A549 (cell line): ENCODE results near the gene GLRX2. TPM values are rescaled to one million over a fixed set of nuclear protein-coding genes. Genes with fewer than 3 reads are reported as not detected.

Experiments used
- ATAC-seq, 2 experiments: fragments of 200-7000 bp in 1 of 2; fragments of >200 bp in 1 of 2; cut with Nextera tagmentation in 1 of 2; cut with Tn5 transposase in 1 of 2; 3 replicates each; pipeline versions ENCODE4 v1.8.0 to v1.9.1; 2018 to 2020; ENCODE audit warnings: mild to moderate bottlenecking in 1 of 2, moderate library complexity in 1 of 2
- CTCF ChIA-PET: fragments of 300-600 bp; sonication (Branson Sonifier 250); formaldehyde crosslinking; extraction: SDS; loops from one replicate; lab custom pipeline; 2021; ENCODE audit warnings: antibody characterized with exemption, inconsistent platforms; lab: Yijun Ruan, JAX
- POLR2A ChIA-PET: fragments of 350-600 bp; formaldehyde crosslinking; extraction: SDS; loops from one replicate; lab custom pipeline; 2021; ENCODE audit warnings: antibody characterized with exemption, inconsistent platforms; lab: Yijun Ruan, JAX
- DNase-seq, 2 experiments: peaks; one replicate each; pipeline versions ENCODE4 v3.0.0 to v3.0.0-alpha.2; 2011 to 2016; ENCODE audit warnings: low read depth in 1 of 2, low spot score in 1 of 2
- FAIRE-seq: peaks from 2 replicates; lab custom pipeline; 2011; peaks lifted over from hg19 to GRCh38; lab: Jason Lieb, UNC
- H3K27ac ChIP-seq, 2 experiments: fragments of >200 bp; sonication (Bioruptor Twin); formaldehyde crosslinking; 3 replicates each; pipeline ENCODE4 v1.5.1; 2016 to 2017
- H3K4me1 ChIP-seq: fragments of >200 bp; sonication (Bioruptor Twin); formaldehyde crosslinking; 3 replicates; pipeline ENCODE4 v1.6.1; 2016
- H3K4me2 ChIP-seq: fragments of >200 bp; sonication (Bioruptor Twin); formaldehyde crosslinking; 3 replicates; pipeline ENCODE4 v1.6.1; 2016
- H3K4me3 ChIP-seq: fragments of >200 bp; sonication (Bioruptor Twin); formaldehyde crosslinking; 3 replicates; pipeline ENCODE4 v1.5.1; 2016
- H3K9me3 ChIP-seq: fragments of >200 bp; sonication (Bioruptor Twin); formaldehyde crosslinking; 3 replicates; pipeline ENCODE4 v1.6.1; 2016
- BHLHE40 ChIP-seq: IDR thresholded peaks from 2 replicates; pipeline ENCODE4 v1.6.1; 2012; ENCODE audit warnings: low read depth, low read length, inconsistent platforms
- CBX2 ChIP-seq: fragments of 200-600 bp; sonication (generic); IDR thresholded peaks from 2 replicates; pipeline ENCODE4 v1.6.1; 2016; ENCODE audit warnings: low read depth, mild to moderate bottlenecking, borderline replicate concordance
- CBX8 ChIP-seq: fragments of 200-600 bp; sonication (generic); IDR thresholded peaks from 2 replicates; pipeline ENCODE4 v1.6.1; 2016
- CTCF ChIP-seq: fragments of >200 bp; sonication (Bioruptor Twin); formaldehyde crosslinking; IDR thresholded peaks from 3 replicates; pipeline ENCODE4 v1.5.1; 2016
- E2F6 ChIP-seq: IDR thresholded peaks from 2 replicates; pipeline ENCODE4 v1.6.1; 2012; ENCODE audit warnings: low read depth, borderline replicate concordance
- ELK1 ChIP-seq: fragments of 150-350 bp; IDR thresholded peaks from 2 replicates; pipeline ENCODE4 v1.6.1; 2014; ENCODE audit warnings: low read depth, mild to moderate bottlenecking, low read length
- FOSB ChIP-seq: fragments of 250-450 bp; sonication (Bioruptor Pico); IDR thresholded peaks from 2 replicates; pipeline ENCODE4 v1.5.0; 2020; ENCODE audit warnings: mild to moderate bottlenecking, moderate library complexity
- FOSL2 ChIP-seq, 2 experiments: fragments of 450-650 bp in 1 of 2; fragments of >200 bp in 1 of 2; sonication (Bioruptor Twin) in 1 of 2; formaldehyde crosslinking; IDR thresholded peaks; 2 replicates each; pipeline versions ENCODE4 v1.5.0 to v1.6.1; 2016 to 2020; ENCODE audit warnings: mild to moderate bottlenecking in 1 of 2, moderate library complexity in 1 of 2
- HDAC2 ChIP-seq: fragments of 200-600 bp; sonication (generic); IDR thresholded peaks from 2 replicates; pipeline ENCODE4 v1.6.1; 2016
- HEYL ChIP-seq: fragments of 250-450 bp; sonication (Bioruptor Pico); IDR thresholded peaks from 2 replicates; pipeline ENCODE4 v1.8.0; 2021; ENCODE audit warnings: mild to moderate bottlenecking, moderate library complexity
- KDM1A ChIP-seq: fragments of 200-600 bp; sonication (generic); IDR thresholded peaks from 2 replicates; pipeline ENCODE4 v1.6.1; 2016; ENCODE audit warnings: low read depth, mild to moderate bottlenecking
- MAFK ChIP-seq: fragments of 450-650 bp; IDR thresholded peaks from 2 replicates; pipeline ENCODE4 v1.6.1; 2014; ENCODE audit not compliant: partially characterized antibody
- MAZ ChIP-seq: fragments of 150-350 bp; IDR thresholded peaks from 2 replicates; pipeline ENCODE4 v1.6.1; 2014; ENCODE audit warnings: antibody characterized with exemption, low read depth, low read length, borderline replicate concordance
- NPAS2 ChIP-seq: fragments of 250-450 bp; sonication (Bioruptor Pico); IDR thresholded peaks from 2 replicates; pipeline ENCODE4 v1.8.0; 2022; ENCODE audit warnings: mild to moderate bottlenecking, moderate library complexity, borderline replicate concordance
- NR3C1 ChIP-seq: fragments of >200 bp; sonication (Bioruptor Twin); formaldehyde crosslinking; IDR thresholded peaks from 3 replicates; pipeline ENCODE4 v1.6.1; 2017
- POLR2AphosphoS2 ChIP-seq: conservative IDR thresholded peaks from 2 replicates; pipeline ENCODE4 v1.6.1; 2012; ENCODE audit warnings: low read length, improper control_type of control experiment, inconsistent platforms
- RFX5 ChIP-seq: fragments of 450-650 bp; IDR thresholded peaks from 2 replicates; pipeline ENCODE4 v1.7.1; 2014; ENCODE audit warnings: antibody characterized with exemption, mild to moderate bottlenecking, moderate library complexity
- SMC3 ChIP-seq: fragments of >200 bp; sonication (Bioruptor Twin); formaldehyde crosslinking; IDR thresholded peaks from 3 replicates; pipeline ENCODE4 v1.6.1; 2018; ENCODE audit warnings: inconsistent platforms
- SREBF2 ChIP-seq: fragments of 450-650 bp; IDR thresholded peaks from 2 replicates; pipeline ENCODE4 v1.6.1; 2014; ENCODE audit warnings: mild to moderate bottlenecking, moderate library complexity
- TP53 ChIP-seq: fragments of 250-450 bp; sonication (Bioruptor Pico); IDR thresholded peaks from 2 replicates; pipeline ENCODE4 v1.5.0; 2021; ENCODE audit warnings: mild to moderate bottlenecking, moderate library complexity
- ZC3H11A ChIP-seq: fragments of 450-650 bp; IDR thresholded peaks from 2 replicates; pipeline ENCODE4 v1.6.1; 2014; ENCODE audit warnings: antibody characterized with exemption, mild to moderate bottlenecking
- ZFP36 ChIP-seq: fragments of 450-650 bp; IDR thresholded peaks from 2 replicates; pipeline ENCODE4 v1.6.1; 2014; ENCODE audit warnings: borderline replicate concordance; ENCODE audit not compliant: partially characterized antibody
- ZSCAN20 ChIP-seq: fragments of 250-450 bp; sonication (Bioruptor Pico); IDR thresholded peaks from 2 replicates; pipeline ENCODE4 v1.8.0; 2022; ENCODE audit warnings: mild to moderate bottlenecking, moderate library complexity
- WGBS: methylation state at CpG from one replicate; pipeline ENCODE4 v1.1.6; 2017; ENCODE audit errors: missing lambda C conversion rate; 5-methylcytosine and 5-hydroxymethylcytosine counted together
- polyA plus RNA-seq, 4 experiments: library from polyadenylated mRNA; depleted of rRNA in 3 of 4; stranded (reverse); fragments of >200 nt; fragmentation: RNase III in 1 of 4; extraction: RNeasy Plus Mini Kit Qiagen cat#74134 plus additional on column Dnase treatment in 1 of 4; gene quantifications; 2 replicates in 3 of 4; 3 replicates in 1 of 4; pipeline ENCODE4 v1.2.3, GENCODE V29; 2011 to 2017
- TF ChIP-seq, protein P1 (sequence below): fragments of 200-600 bp; sonication (generic); IDR thresholded peaks from 2 replicates; pipeline ENCODE4 v1.6.1; 2016; ENCODE audit warnings: antibody characterized with exemption, mild to moderate bottlenecking, moderate library complexity

Gene GLRX2
- polyA plus RNA-seq, 2 of the 4 experiments (the other 2 are of a cell fraction): 52.4 to 64.8 TPM

GRCh38 chr1:193144999-193145398, 39.8 kb upstream of the GLRX2 start:
- POLR2A ChIA-PET: no interaction called here
- Histone ChIP-seq H3K27ac (no peak overlapping the region), H3K4me2 (no peak overlapping the region), H3K4me3 (no peak overlapping the region), H3K4me1 (no peaks in the 10 kb centered on the region), H3K9me3 (no peaks in the 10 kb centered on the region)
- CTCF ChIA-PET: interaction anchor here (1.0 kb wide), 1 partner anchor 45 kb away, joined by 5 read pairs; no protein-coding TSS in a partner anchor
- no peak for TF ChIP-seq ZC3H11A
- TF ChIP-seq CTCF: no peak
- TF ChIP-seq CBX8: no peak
- no peak for TF ChIP-seq RFX5
- TF ChIP-seq, protein P1, sequence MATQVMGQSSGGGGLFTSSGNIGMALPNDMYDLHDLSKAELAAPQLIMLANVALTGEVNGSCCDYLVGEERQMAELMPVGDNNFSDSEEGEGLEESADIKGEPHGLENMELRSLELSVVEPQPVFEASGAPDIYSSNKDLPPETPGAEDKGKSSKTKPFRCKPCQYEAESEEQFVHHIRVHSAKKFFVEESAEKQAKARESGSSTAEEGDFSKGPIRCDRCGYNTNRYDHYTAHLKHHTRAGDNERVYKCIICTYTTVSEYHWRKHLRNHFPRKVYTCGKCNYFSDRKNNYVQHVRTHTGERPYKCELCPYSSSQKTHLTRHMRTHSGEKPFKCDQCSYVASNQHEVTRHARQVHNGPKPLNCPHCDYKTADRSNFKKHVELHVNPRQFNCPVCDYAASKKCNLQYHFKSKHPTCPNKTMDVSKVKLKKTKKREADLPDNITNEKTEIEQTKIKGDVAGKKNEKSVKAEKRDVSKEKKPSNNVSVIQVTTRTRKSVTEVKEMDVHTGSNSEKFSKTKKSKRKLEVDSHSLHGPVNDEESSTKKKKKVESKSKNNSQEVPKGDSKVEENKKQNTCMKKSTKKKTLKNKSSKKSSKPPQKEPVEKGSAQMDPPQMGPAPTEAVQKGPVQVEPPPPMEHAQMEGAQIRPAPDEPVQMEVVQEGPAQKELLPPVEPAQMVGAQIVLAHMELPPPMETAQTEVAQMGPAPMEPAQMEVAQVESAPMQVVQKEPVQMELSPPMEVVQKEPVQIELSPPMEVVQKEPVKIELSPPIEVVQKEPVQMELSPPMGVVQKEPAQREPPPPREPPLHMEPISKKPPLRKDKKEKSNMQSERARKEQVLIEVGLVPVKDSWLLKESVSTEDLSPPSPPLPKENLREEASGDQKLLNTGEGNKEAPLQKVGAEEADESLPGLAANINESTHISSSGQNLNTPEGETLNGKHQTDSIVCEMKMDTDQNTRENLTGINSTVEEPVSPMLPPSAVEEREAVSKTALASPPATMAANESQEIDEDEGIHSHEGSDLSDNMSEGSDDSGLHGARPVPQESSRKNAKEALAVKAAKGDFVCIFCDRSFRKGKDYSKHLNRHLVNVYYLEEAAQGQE: no peak
- TF ChIP-seq SREBF2: no peak
- TF ChIP-seq E2F6: no peak
- TF ChIP-seq HEYL (CRISPR knock-in tag): no peak
- TF ChIP-seq ELK1: no peak
- no peak for TF ChIP-seq NR3C1
- no peak for ATAC-seq
- WGBS: 95% methylated on average over 1 of the region's 1 CpG
- no peak for DNase-seq
- no peak for FAIRE-seq

- FAIRE-seq (no peak), ATAC-seq (no peak)
- POLR2A ChIA-PET: no interaction called here
Measured at GRCh38 chr1:193144361-193144938, 39.2 kb upstream of the GLRX2 start.

More at GRCh38 chr1:193144361-193144938, 39.2 kb upstream of the GLRX2 start:
- Histone ChIP-seq H3K9me3 (no peaks in the 10 kb centered on the region), H3K27ac (no peak overlapping the region), H3K4me3 (no peak overlapping the region), H3K4me2 (no peak overlapping the region), H3K4me1 (no peaks in the 10 kb centered on the region)
- no peak for DNase-seq
- TF ChIP-seq BHLHE40: no peak
- no peak for TF ChIP-seq ZFP36
- TF ChIP-seq KDM1A: no peak
- no peak for TF ChIP-seq NPAS2
- TF ChIP-seq ZSCAN20: no peak
- TF ChIP-seq CBX2: no peak
- no peak for TF ChIP-seq MAFK
- no peak for TF ChIP-seq E2F6
- TF ChIP-seq FOSL2 (IDR thresholded peaks at IDR 0.05): no peak
- no peak for TF ChIP-seq FOSL2 (CRISPR knock-in tag; IDR thresholded peaks at IDR 0.05)
- no peak for TF ChIP-seq POLR2AphosphoS2
- no peak for TF ChIP-seq ZC3H11A
- no peak for TF ChIP-seq TP53 (CRISPR knock-in tag)
- TF ChIP-seq FOSB (CRISPR knock-in tag): no peak
- no peak for TF ChIP-seq SMC3
- TF ChIP-seq HDAC2: no peak
- no peak for TF ChIP-seq MAZ
- TF ChIP-seq CTCF: no peak
- CTCF ChIA-PET: interaction anchor here (2.4 kb wide), 1 partner anchor 42 kb away, joined by 6 read pairs; no protein-coding TSS in a partner anchor
- 76% methylated on average over 5 of the region's 5 CpGs for WGBS
